ENCODE data around the gene RNF181.
"Not testable (repeated sequence)": the region's sequence is repeated elsewhere in the genome, so short reads cannot be mapped to it uniquely, and the experiment has no call there.

Gene RNF181

GRCh38 chr2:85600951-85601770 lies 5.6 kb downstream of the RNF181 start:
- no peak for DNase-seq (ENCODE audit: low read depth)
- peak overlapping the region; percentile 90 for H3K4me3 ChIP-seq (ENCODE audit: low read length)
- no peak for TF ChIP-seq CTCF (conservative IDR thresholded peaks at IDR 0.05; ENCODE audit: low read depth, low read length)

DNA sequence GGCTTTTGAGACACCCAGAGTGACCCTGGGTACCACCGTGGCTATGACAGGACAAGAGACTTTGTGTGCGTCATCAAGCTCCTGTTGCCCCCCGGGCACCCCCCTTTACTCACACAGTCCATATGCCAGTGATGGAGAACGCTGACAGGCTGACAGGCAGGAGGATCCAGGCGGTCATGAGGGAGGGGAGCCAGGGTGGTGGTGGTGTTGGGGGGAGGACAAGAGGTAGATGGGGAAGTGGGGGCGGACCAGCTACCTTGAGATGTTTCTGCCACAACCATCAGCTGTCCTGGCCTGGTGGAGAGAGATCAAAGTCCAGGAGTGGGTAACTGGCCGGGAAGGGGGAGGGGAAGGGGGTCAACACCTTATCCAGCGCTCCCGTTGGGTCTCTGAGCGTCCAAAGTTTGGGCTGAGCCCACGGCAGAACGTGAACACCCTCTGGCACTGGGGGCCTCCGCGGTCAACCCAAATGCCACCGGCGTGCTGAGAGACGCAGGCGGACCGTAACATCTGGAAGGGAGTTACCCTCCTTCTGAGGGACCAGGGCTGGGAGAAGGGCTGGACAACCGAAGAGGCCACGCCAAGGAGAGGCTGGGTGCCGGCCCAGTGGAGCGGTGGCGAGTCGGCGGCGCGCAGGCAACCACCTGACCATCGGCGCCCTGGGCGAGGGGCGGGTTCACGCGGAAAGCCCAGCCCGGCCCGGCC lies 6.4 kb downstream of the RNF181 start:
- TF ChIP-seq CTCF (conservative IDR thresholded peaks at IDR 0.05; ENCODE audit: low read depth, low read length): no peak
- H3K4me3 ChIP-seq (ENCODE audit: low read length): peak overlapping the region; percentile 90
- DNase-seq (ENCODE audit: low read depth): no peak

GRCh38 chr2:85602476-85603234 lies 7.1 kb downstream of the RNF181 start, which contains the start of gene TMEM150A:
TSS of gene TMEM150A (minus strand) at chr2:85602698. CDS start at chr2:85601948, 750 bp downstream.
- peak within 1 kb of the TSS; percentile 90 for H3K4me3 ChIP-seq (ENCODE audit: low read length)
- TF ChIP-seq CTCF (conservative IDR thresholded peaks at IDR 0.05; ENCODE audit: low read depth, low read length): no peak
- DNase-seq (ENCODE audit: low read depth): no peak

DNA sequence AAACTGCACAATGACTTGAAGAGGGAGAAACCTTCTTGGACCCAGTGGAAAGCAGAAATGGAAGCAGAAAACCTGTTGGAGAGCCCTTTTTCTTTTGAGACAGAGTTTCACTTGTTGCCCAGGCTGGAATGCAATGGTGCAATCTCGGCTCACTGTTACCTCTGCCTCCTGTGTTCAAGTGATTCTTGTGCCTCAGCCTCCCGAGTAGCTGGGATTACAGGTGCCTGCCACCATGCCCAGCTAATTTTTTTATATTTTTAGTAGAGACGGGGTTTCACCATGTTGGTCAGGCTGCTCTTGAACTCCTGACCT lies 8.5 kb downstream of the RNF181 start:
- H3K4me3 ChIP-seq (ENCODE audit: low read length): peak overlapping the region; percentile 13
- not testable (repeated sequence) for DNase-seq (ENCODE audit: low read depth)

DNA sequence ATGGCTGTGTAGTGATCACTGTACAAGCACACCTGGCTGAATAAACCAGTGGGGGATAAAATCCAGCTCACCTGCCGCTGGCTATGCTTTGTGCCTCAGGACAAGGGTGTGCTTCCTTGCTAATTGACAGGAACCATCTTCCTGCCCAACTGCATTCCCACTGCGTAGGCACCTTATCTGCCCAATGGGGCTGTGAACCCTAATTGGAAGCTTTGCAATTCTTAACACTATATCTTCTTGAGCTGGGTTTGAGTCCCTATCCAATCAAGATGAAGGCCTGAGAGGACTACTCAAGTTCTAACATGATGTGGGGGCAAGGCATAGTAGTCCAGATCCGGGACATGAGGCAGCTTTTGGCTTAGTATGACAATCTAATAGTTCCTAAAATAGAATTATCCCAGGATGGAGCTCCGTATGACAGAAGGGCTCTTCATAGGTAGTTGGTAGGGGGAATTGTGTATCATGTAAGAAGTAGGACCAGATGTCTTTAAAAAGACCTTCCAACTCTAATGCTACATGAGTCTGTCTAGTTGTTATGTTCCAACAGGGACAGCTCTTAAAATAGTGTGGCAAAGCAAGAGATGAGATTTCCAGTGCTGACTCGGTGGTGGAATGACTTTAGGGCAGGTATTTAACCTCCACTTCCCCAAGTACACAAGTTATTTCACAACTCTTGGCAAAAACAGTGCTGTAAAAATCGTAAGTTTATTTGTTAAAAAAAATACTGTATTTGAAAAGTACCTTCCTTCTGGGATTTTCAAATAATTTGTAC lies 9.2 kb downstream of the RNF181 start:
- no peak for TF ChIP-seq CTCF (conservative IDR thresholded peaks at IDR 0.05; ENCODE audit: low read depth, low read length)
- no peak overlapping the region for H3K4me3 ChIP-seq (ENCODE audit: low read length)

DNA sequence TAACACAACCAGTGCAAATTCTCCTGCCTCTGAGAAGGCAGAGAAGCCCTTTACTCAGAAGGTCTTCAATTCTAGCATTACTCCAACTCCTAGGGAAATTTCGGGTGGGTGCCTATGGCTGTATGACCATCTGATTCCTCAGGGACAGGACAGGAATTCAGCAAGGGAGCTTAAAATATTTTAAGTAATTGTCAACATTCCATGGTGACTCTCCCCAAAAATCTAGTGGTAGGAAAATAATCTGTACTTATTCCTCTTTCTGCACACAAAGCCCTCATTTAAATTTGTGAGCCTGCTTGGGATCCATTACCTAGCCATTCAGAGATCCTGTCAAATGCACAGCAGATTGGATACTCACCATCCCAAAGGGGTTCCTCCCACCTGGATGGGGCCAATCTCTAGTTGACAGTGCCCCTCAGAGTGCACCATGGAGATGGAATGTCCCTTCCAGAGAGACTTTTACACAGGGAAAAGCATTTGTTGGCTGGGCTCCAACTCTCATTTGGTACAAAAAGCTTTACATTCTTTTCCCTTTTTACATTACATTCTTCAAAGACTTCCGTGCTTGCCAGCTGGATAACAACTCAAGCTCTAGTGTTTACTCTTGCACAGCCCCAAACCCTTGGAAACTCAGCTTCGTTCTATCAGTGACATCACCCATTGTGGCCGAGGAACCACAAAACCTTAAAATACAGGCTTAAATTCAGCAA lies 10.0 kb downstream of the RNF181 start:
- peak; percentile 96 for DNase-seq (ENCODE audit: low read depth)
- TF ChIP-seq CTCF (conservative IDR thresholded peaks at IDR 0.05; ENCODE audit: low read depth, low read length): no peak
- H3K4me3 ChIP-seq (ENCODE audit: low read length): no peak overlapping the region

More for the DNA sequence above, 9.2 kb downstream of the RNF181 start:
- no peak for DNase-seq (ENCODE audit: low read depth)

Measured in retinal pigment epithelial cell (primary cell).